ENCODE measurements around the gene ZMAT5.

GRCh38 chr22:29742326-29742725, 24.5 kb downstream of the ZMAT5 start:
- TF ChIP-seq EZH2 (IDR thresholded peaks at IDR 0.05; ENCODE audit: borderline replicate concordance, low read length): no peak
- TF ChIP-seq CTCF (IDR thresholded peaks at IDR 0.05; ENCODE audit: low read length): no peak

All from OCI-LY1 (cell line).